AG09319 (cell line): Measurements from ENCODE around the gene SIM2.

Experiments
- DNase-seq: peaks from one replicate; pipeline ENCODE4 v3.0.0-alpha.2; 2010; ENCODE audit warnings: low read depth; ENCODE audit errors: extremely low read depth
- CTCF ChIP-seq: IDR thresholded peaks from 2 replicates; pipeline ENCODE4 v1.5.1; 2011; ENCODE audit warnings: low read depth, mild to moderate bottlenecking, inconsistent platforms, low read length, moderate library complexity

SIM2 gene

GRCh38 chr21:36719614-36720013, 20.7 kb downstream of the SIM2 start:
- no peak for DNase-seq
- TF ChIP-seq CTCF = no peak

DNA sequence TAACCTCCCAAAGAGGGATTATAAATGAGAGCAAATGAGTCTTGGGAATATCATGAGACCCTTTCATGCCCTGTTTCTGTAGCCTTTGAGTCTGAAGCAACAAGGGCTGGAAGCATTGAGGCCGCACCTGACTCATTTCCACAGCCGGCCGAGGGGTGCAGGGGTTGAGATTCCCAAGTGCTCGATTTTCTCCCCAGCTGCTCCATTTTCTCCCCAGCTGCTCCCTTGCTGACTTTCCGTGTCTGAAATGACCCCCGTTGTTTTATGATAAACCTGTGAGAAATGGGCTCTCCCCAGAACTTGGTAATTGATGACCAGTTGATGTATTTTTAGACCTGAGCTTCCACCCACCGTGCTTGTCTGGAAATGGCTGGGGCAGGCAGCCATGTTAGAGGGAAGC, 22.9 kb downstream of the SIM2 start:
- TF ChIP-seq CTCF = no peak

DNA sequence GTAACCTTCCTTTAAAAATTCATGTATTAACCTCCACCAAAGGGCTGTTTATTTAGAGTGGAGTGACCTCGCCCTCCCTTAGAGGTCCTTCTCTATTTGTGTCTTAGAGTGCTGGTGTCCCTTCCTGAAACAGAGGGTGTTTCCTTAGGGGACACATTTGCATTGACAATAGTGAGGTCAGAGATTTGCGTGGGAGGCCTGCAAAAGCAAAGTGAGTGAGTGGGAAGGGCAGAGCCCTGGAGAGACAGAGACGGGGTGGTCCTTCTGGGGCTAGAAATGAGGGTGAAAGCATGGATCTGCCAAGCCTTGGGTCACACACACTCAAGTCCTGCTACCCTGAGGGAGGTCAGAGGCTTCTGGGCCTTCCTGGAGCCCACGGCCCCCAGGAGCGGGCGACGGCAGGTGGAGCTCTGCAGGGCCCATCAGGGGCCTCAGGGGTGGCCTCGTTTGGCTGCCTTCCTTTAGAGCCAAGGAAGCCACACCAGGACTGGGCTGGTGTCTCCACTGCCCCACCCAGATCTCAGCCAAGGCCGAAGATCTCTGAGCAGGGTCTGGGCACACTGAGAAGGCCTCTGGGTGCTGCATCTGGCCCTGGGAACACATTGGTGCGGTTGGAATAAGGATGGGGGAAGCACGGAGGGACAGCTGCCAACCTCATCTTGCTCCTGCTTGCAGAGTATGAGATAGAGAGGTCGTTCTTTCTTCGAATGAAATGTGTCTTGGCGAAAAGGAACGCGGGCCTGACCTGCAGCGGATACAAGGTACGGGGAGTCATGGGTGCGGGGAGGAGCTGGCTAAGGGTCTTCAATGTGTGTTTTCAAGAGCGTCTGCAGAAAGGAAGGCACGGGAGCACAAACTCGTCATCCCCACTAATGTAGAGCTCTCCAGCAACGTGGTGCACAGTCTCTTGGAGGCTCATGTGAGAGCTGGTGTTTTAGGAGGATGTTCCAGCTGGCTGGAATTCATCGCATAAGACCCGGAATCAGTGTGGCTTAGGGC, 23.8 kb downstream of the SIM2 start:
- TF ChIP-seq CTCF = no peak
- no peak for DNase-seq

More for the DNA sequence above, 22.9 kb downstream of the SIM2 start:
- no peak for DNase-seq

DNA sequence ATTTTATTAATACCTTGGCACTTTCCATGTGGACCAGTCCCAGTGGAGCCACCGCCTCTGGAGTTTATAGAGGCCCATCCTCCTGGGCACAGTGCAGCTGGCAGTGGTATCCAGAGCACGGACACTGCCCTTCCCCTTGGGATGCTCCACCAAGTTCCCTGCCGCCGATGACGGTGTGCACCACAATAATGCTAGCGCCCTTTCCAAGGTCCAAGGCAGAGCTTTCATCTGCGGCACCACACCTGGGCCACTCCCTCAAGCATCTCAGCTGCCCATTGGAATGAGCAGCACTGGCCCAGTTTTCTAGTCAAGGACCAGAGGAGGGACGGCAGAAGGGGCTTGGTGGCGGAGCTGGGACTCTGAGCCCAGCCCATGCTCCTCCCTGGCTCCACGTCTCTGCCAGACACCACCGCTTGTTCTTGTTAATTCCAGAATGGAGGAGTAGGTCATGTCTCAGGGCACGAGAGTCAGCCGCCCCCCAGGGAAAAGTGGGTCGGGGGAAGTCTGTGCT, 24.5 kb downstream of the SIM2 start:
- no peak for DNase-seq
- no peak for TF ChIP-seq CTCF

DNA sequence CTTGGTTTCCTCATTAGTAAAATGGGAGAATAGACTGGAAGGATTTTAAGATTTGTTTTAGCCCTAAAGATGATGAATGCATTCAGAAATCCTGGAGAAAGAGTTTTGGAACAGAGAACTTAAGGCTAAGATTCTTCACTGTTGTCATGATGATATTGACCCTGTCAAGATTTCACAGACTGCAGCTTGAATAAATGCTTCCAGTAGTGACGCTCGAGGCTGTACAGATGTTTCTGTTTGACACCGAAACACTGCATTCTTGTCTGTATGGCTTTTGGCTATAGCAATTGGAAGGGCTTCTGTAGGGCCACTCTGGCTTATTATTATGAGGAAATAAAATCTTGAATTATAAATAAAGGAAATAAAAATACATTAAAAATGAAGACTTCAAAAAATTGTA, 25.7 kb downstream of the SIM2 start:
- no peak for TF ChIP-seq CTCF
- DNase-seq = no peak

- DNase-seq = no peak
- no peak for TF ChIP-seq CTCF
These were observed 27.0 kb downstream of the SIM2 start for GRCh38 chr21:36725793-36726386.

- no peak for DNase-seq
- TF ChIP-seq CTCF = no peak
These were observed 29.0 kb downstream of the SIM2 start for GRCh38 chr21:36727866-36728265.
